ENCODE results near the gene KRT6C. TPM values are rescaled to one million over a fixed set of nuclear protein-coding genes. Genes with fewer than 3 reads are reported as not detected.
"Not testable (repeated sequence)": the region's sequence is repeated elsewhere in the genome, so short reads cannot be mapped to it uniquely, and the experiment has no call there.

Gene KRT6C
- polyA plus RNA-seq, 1 experiment = not detected

DNA sequence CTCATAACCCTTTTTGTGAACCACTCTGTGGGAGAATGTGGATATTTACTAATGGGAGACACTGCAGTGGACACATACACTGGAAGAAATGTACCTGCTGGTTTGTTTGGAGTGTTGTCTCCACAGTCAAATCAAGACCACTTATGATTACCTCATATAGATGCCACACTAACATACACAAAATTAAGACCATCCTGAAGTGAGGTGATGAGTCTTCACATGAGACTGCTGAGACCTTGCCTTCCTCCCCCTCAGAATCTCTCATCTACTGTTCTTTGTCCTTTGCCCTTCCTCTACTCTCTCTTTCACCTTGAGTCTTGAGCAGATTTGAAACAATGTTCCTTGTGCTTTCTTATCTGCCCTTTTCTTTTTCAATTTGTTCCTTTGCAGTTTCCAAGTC is 15.1 kb upstream of the KRT6C start:
- TF ChIP-seq, protein P1, sequence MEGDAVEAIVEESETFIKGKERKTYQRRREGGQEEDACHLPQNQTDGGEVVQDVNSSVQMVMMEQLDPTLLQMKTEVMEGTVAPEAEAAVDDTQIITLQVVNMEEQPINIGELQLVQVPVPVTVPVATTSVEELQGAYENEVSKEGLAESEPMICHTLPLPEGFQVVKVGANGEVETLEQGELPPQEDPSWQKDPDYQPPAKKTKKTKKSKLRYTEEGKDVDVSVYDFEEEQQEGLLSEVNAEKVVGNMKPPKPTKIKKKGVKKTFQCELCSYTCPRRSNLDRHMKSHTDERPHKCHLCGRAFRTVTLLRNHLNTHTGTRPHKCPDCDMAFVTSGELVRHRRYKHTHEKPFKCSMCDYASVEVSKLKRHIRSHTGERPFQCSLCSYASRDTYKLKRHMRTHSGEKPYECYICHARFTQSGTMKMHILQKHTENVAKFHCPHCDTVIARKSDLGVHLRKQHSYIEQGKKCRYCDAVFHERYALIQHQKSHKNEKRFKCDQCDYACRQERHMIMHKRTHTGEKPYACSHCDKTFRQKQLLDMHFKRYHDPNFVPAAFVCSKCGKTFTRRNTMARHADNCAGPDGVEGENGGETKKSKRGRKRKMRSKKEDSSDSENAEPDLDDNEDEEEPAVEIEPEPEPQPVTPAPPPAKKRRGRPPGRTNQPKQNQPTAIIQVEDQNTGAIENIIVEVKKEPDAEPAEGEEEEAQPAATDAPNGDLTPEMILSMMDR (IDR thresholded peaks at IDR 0.05; ENCODE audit: low read depth, low read length) = no peak
- no peak for DNase-seq (ENCODE audit: low read depth, low spot score)
- Histone ChIP-seq H3K27me3 (ENCODE audit: control insufficient read depth, insufficient read depth, low read length) (no peaks in the 10 kb centered on the region), H3K27ac (ENCODE audit: low read depth, low read length) (no peak overlapping the region), H3K9me3 (ENCODE audit: control insufficient read depth, insufficient read depth, low read length) (no peaks in the 10 kb centered on the region), H3K4me3 (ENCODE audit: low read depth, low read length) (no peak overlapping the region)
- ChIA-PET POLR2A (no interaction called here), CTCF (no interaction called here)

DNA sequence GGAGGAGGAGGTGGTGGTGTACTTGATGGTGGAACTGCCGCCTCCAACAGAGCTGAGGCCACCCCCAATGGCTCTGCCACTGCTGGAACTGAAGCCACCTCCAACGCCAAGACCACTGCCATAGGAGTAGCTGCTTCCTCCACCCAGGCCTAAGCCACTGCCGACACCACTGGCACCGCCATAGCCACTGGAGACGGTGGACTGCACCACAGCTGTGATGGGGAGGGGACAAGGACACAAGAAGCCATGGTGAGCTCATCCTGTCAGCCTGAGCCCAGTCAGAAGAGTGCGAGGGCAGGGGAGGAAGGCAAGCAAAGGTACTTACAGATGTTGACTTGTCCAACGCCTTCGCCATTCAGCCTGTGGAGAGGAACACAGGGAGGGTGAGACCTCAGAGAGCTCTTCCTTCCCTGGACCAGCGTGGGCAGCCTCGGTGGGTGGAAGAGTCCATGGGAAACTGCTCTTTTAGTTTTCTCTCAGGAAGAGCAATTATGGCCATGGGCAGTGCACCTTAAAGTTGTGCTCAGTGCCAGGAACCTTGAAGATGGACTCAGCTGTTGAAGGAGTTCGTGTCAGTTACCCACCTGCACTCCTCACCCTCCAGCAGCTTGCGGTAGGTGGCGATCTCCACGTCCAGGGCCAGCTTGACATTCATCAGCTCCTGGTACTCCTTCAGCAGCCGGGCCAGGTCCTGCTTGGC is 14.3 kb upstream of the KRT6C start:
- H3K27ac ChIP-seq (ENCODE audit: low read depth, low read length); H3K4me3 ChIP-seq (ENCODE audit: low read depth, low read length); CTCF ChIA-PET; H3K27me3 ChIP-seq (ENCODE audit: control insufficient read depth, insufficient read depth, low read length); H3K9me3 ChIP-seq (ENCODE audit: control insufficient read depth, insufficient read depth, low read length); DNase-seq (ENCODE audit: low read depth, low spot score); POLR2A ChIA-PET: not testable (repeated sequence)

DNA sequence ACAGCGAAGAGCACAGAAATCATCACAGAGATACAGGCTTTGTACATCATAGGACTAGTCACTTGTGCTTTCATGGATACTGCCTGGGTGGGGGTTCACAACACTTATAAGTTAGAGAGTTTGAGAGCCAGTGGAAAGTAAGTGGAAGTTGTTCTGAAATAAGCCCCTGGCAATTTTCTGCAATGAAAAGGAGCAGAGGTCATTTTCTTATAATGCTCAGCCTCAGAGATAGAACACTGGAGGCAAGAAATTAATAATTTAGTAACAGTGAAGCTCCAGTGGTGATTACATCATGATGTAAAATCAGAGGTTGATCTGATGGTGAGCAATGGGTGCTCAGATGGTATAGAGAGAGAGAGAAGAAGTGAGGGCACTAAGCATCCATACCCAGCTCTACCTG is 13.6 kb upstream of the KRT6C start:
- DNase-seq (ENCODE audit: low read depth, low spot score) = no peak
- H3K4me3 ChIP-seq (ENCODE audit: low read depth, low read length) = no peak overlapping the region
- TF ChIP-seq, protein P1 (IDR thresholded peaks at IDR 0.05; ENCODE audit: low read depth, low read length) = no peak
- no peaks in the 10 kb centered on the region for H3K9me3 ChIP-seq (ENCODE audit: control insufficient read depth, insufficient read depth, low read length)
- POLR2A ChIA-PET = no interaction called here
- H3K27ac ChIP-seq (ENCODE audit: low read depth, low read length) = no peak overlapping the region
- no peaks in the 10 kb centered on the region for H3K27me3 ChIP-seq (ENCODE audit: control insufficient read depth, insufficient read depth, low read length)
- CTCF ChIA-PET = no interaction called here

DNA sequence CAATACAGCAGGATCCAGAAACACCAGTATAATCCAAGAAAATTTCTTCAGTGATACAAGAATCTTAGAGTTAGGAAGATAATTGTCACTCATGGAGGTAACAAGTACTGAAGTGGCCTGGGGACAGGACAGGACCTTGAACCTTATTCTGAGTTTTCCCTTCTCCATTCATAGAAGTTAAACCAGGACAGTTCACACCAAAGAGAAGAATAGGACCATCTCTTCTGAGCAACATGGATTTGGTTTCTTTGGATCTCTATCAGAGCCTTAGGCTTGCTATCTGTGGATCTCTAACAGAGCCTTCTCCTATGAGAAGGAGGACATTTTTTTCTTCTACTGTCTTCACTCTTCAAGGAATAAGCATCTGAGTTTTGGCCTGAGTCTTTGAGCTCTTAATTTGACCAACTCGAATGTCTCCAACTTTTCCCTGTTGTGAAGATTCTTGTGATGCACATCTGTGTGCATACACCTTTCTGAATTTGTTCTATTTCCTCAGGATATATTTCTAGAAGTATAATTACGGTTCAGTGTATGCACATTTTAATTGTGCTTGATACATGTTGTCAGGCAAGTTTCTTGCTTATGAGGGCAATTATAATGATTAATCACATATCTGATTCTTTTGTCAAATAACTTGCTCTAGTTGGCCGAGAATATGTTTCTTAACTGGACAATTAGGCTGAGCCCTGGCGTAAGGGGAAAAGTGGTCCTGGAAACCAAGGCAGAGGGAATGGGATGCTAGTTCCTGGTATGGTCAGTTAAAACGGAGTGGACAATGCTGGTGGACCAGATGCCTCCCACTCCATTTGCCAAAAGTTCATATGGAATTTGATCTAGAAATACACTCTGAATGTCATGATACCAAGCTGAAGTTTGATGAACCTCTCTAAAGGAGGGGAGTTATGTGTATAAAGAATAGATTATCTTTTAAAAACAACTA is 12.8 kb upstream of the KRT6C start:
- Histone ChIP-seq H3K27ac (ENCODE audit: low read depth, low read length) (no peak overlapping the region), H3K9me3 (ENCODE audit: control insufficient read depth, insufficient read depth, low read length) (no peaks in the 10 kb centered on the region), H3K27me3 (ENCODE audit: control insufficient read depth, insufficient read depth, low read length) (no peaks in the 10 kb centered on the region), H3K4me3 (ENCODE audit: low read depth, low read length) (no peak overlapping the region)
- DNase-seq (ENCODE audit: low read depth, low spot score) = no peak
- TF ChIP-seq, protein P1 (IDR thresholded peaks at IDR 0.05; ENCODE audit: low read depth, low read length) = no peak
- POLR2A ChIA-PET = no interaction called here
- CTCF ChIA-PET = no interaction called here

DNA sequence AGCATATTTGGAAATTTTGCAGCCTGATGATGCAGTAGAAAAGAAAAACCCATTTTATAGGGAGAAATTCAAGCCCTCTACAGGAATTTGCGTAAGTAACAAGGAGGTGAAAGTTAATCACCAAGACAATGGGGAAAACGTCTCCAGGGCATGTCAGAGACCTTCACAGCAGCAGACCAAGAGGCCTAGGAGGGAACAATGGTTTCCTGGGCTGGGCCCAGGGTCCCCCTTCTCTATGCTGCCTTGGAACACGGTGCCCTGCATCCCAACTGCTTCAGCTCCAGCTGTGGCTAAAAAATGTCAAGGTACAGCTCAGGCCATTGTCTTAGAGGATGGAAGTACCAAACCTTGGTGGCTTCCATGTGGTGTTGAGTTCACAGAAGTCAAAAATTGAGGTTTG is 6.5 kb upstream of the KRT6C start:
- no peak for DNase-seq (ENCODE audit: low read depth, low spot score)
- CTCF ChIA-PET = no interaction called here
- Histone ChIP-seq H3K27me3 (ENCODE audit: control insufficient read depth, insufficient read depth, low read length) (peaks cover 7% of the 10 kb centered on the region), H3K9me3 (ENCODE audit: control insufficient read depth, insufficient read depth, low read length) (no peaks in the 10 kb centered on the region), H3K4me3 (ENCODE audit: low read depth, low read length) (no peak overlapping the region), H3K27ac (ENCODE audit: low read depth, low read length) (no peak overlapping the region)
- POLR2A ChIA-PET = no interaction called here
- TF ChIP-seq, protein P1 (IDR thresholded peaks at IDR 0.05; ENCODE audit: low read depth, low read length) = no peak
